C4-2B (cell line): Measurements from ENCODE around the gene TPO.
A peak's percentile ranks its signal among the peaks of the same experiment; 100 is the strongest.

ENCODE experiments used
- ZFX ChIP-seq: fragments of 450-650 bp; IDR thresholded peaks from 2 replicates; pipeline ENCODE4 v1.6.1; 2017
- TF ChIP-seq, protein P1 (sequence below): fragments of 450-650 bp; conservative IDR thresholded peaks from 2 replicates; pipeline ENCODE4 v1.5.1; 2017; ENCODE audit warnings: mild to moderate bottlenecking

- TF ChIP-seq, protein P1, sequence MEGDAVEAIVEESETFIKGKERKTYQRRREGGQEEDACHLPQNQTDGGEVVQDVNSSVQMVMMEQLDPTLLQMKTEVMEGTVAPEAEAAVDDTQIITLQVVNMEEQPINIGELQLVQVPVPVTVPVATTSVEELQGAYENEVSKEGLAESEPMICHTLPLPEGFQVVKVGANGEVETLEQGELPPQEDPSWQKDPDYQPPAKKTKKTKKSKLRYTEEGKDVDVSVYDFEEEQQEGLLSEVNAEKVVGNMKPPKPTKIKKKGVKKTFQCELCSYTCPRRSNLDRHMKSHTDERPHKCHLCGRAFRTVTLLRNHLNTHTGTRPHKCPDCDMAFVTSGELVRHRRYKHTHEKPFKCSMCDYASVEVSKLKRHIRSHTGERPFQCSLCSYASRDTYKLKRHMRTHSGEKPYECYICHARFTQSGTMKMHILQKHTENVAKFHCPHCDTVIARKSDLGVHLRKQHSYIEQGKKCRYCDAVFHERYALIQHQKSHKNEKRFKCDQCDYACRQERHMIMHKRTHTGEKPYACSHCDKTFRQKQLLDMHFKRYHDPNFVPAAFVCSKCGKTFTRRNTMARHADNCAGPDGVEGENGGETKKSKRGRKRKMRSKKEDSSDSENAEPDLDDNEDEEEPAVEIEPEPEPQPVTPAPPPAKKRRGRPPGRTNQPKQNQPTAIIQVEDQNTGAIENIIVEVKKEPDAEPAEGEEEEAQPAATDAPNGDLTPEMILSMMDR, result peak; percentile 25
- TF ChIP-seq ZFX, result no peak
These were observed 171.6 kb downstream of the TPO start for GRCh38 chr2:1584691-1585485.
